Measurements from ENCODE around the gene MALRD1.

MALRD1 gene

DNA sequence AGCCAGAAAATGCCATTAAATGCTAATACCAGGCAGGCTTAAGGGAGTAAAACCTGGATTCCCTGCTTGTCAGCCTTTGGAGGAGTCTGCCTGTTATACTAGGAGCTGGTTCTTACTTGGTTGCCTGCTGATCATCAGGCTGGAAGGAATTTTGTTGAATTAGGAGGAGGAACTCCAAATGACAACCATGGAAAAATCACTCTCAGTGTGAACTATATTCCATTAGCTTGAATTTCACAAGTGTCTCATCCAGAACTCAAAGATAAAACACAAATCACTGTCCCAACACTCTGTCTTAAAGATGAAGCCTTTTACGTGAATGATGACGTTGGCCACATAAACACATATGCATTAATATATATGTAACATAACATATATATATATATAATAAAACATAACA lies 528.8 kb downstream of the MALRD1 start:
- no peak for DNase-seq (ENCODE audit: low read depth)

DNA sequence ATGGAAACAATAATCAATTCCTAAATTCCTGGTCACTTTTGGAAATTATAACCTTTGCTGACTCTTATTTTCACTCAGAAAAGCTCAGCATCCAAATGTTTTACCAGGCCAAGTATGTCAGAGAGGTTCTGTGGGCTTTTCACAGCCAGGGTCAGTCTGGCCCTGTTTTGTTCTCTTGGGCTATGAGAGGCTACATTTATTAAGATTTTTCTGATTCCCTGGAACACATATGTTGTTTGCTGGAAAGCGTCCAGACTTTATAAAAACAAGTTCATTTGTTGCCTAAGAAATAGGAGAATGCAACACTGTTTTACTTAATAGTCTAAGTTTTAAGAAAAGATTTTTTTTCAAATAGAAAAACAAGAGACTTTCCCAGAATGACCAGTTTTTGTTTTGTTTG lies 529.2 kb downstream of the MALRD1 start:
- no peak for DNase-seq (ENCODE audit: low read depth)

DNA sequence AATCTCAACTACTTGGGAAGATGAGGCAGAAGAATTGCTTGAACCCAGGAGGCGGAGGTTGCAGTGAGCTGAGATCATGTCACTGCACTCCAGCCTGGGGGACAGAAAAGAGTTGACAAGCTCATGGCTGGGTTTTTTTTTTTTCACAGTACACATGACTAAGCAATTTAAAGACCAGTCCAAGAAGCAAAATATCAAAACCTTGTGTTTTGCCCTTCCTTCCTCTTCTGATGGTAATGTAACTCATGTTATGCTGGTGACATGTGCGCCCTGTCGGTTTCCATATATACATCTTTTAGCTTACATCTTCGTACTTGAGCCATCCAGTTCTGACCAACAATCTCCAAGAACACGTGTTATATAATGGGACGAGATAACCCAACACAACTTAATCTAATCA lies 530.0 kb downstream of the MALRD1 start:
- DNase-seq (ENCODE audit: low read depth), result no peak

GRCh38 chr10:19579761-19580545 lies 531.4 kb downstream of the MALRD1 start:
- DNase-seq (ENCODE audit: low read depth), result no peak

DNA sequence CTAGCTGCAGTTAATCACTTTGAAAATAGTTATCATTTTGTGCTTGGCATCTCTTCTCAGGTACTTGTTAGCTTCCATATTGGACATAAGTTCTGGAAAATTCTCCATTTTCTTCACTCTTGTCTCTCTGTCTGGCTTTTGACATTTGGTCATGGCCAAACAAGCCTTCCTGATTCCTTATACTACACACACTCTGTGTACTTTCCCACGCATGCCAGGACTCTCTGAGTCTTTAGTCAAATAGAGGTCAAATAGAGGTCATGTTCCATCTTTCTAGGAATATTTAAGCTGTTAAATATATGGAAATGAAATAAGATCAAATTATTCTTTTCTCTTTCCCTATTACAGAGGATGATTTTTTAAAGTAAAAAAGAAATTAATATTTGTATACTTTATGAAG lies 532.1 kb downstream of the MALRD1 start:
- no peak for DNase-seq (ENCODE audit: low read depth)

DNA sequence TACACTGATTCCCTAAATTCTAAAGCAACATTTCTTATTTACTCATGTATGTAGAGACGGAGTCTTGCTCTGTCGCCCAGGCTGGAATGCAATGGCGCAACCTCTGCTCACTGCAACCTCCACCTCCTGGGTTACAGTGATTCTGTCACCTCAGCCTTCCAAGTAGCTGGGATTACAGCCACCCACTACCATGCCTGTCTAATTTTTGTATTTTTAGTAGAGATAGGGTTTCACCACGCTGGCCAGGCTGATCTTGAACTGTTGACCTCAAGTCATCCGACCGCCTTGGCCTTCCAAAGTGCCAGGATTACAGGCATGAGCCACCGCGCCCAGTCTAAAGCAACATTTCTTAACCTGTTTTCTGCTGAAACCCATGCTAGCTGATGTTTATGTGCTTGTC lies 540.0 kb downstream of the MALRD1 start:
- no peak for DNase-seq (ENCODE audit: low read depth)

- DNase-seq (ENCODE audit: low read depth), result no peak
Measured at GRCh38 chr10:19592276-19592675, 543.7 kb downstream of the MALRD1 start.

GRCh38 chr10:19595212-19595845 lies 546.7 kb downstream of the MALRD1 start:
- DNase-seq (ENCODE audit: low read depth), result no peak

- DNase-seq (ENCODE audit: low read depth), result no peak
Measured at GRCh38 chr10:19605806-19606205, 557.2 kb downstream of the MALRD1 start.

DNA sequence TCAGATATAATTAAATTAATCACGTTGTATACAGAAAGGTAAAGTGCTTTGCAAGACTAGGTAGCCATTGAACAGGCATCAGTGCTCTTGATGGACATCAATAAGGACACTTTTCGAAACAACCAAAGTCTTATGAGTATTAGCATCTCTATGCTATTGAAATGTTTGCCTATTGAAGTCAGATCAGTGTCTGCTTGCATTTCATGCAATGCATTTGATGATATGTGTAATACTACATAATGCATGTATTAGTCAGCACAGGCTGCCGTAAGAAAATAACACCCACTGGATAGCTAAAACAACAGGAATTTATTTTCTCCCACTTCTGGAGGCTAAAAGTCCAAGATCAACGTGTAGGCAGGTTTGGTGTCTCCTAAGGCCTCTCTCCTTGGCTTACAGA lies 558.4 kb downstream of the MALRD1 start:
- DNase-seq (ENCODE audit: low read depth), result no peak

DNA sequence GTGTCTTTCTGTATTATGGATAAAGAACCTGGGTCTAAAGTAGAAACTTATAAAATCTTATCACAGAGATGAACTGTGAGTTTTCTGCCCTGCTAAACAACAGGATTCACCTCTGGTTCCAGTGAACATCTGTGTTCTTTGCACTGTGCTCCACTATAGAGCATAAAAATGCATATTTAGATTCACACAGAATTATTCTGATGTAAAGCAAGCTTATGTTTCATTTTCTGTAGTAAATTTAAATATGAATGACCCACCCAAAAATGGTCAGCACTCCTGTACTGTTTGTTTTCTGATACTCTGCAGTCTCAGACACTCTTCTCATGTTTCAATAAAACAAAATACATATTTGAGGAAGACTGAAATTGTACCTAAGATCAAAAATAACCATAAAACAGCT lies 563.2 kb downstream of the MALRD1 start:
- no peak for DNase-seq (ENCODE audit: low read depth)

DNA sequence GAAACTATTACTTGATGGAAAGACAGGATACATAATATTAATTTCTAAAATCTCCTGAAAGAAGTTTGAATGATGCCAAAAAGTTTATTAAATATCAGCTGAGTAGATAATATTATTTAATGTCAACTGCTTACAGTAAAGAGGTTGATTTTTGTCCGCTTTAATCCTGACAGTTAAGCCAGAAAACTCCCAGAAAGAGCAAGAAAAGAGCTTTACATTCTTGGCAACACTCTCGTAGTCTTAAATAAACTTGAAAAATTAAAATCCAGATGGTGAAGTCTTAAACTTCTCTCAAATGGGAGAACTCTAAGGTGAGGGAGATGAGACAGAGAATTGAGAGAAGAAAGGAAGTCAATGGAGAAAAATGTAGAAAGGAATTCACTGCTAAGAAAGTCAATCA lies 568.4 kb downstream of the MALRD1 start:
- DNase-seq (ENCODE audit: low read depth), result no peak

DNA sequence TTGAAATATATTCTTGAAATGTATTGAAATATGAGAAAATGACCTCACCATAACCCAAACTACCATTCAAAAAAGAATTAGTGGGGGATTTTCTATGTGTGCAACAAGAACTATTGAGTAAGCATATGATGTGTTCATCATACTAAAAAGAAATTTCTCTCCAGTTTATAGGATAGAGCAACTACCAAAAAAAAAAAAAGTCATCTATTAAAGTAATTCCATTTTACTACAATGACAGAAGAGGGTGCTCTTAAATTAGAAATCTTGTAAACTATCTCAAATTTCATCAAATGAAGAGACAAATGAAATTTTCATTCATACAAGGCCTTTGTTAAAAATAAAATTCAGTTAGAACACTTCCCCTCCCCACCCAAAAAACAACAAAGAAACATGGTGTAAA lies 572.2 kb downstream of the MALRD1 start:
- DNase-seq (ENCODE audit: low read depth), result no peak

DNA sequence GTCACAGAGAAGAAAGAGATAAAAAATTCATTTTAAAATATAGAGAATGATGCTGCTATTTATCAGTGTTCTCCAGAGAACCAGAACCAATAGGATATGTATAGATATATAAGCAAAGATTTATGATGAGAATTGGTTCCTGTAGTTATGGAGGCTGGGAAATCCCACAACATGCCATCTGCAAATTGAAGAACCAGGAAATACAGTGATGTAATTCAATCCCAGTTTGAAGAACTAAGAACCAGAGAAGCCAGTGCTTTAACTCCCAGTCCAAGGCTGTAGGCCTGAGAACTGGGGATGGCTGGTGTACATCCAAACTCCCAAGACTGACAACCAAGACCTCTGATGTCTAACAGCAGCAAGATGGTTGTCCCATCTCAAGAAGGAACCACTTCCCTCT lies 574.7 kb downstream of the MALRD1 start:
- DNase-seq (ENCODE audit: low read depth), result no peak

DNA sequence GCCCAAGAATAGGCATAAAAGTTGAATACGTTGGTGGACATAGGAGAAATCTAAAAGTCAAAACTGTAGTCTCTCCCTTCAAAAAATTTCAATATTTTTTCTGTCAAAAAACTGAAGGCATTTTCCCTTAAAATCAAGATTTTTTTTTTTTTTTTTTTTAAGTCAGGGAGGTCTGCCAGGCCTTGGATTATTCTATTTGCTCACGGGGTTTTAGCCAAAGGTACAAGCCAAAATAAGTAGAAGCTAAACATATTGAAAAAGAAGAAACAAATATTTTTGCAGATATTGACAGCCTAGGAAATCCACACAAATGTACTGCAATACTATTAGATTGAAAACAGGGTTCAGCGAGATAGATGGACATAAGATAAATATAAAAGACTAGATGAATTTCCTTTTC lies 577.6 kb downstream of the MALRD1 start:
- no peak for DNase-seq (ENCODE audit: low read depth)

DNA sequence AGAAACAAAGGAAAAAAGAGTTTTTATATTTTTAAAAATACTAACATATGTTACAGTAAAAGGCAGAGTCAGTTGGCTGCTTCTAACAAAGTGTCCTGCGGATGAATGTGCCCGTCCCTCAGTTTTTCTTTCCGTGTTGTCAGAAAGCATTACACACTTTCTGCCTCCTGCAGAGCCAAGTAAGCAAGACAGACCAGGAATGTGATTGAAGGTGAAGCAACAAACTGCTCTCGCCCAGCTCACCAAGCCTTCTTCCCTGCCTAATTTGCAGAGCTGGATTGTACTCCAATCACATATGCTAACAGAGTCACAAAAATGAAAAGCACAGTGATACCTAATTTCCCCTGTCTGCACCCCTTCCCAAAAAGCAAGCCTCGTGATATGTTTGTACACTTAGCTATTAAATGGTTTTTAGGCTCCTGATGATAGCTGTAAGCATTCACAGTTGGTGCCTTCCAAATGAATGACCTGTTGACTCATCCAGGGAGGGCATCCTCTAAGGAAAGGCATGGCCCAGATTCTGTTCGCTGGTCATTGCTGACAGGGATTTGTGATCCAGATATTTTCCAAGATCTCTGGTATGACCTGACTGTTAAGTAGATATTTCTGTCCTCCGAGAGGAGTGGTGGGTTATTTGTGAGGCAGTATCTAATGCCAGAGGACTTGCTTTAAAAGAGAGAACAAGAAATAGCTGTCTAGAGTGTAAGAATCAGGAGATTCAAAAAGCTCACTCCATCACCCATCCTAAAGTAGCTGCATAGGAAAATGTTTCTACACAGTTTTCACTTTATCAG lies 580.4 kb downstream of the MALRD1 start:
- no peak for DNase-seq (ENCODE audit: low read depth)

DNA sequence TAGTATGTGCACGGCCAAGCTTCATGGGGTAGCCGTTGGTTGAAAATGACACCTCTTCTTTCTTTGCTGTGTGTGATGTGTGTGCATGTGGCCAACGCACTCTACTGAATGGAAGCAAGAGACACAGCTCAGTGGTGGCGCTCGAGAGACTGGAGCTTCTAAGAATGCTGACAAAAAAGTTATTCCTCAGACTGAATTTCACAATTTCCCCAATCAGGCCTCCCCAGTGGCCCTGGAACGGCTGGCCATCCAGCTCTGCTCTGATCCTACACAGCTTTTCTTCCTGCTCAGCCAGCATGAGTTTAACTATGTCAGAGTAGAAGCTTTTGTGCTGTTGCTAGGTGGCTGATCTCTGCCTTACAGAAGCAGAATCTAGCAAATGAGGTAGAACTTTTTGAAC lies 581.0 kb downstream of the MALRD1 start:
- DNase-seq (ENCODE audit: low read depth), result no peak

DNA sequence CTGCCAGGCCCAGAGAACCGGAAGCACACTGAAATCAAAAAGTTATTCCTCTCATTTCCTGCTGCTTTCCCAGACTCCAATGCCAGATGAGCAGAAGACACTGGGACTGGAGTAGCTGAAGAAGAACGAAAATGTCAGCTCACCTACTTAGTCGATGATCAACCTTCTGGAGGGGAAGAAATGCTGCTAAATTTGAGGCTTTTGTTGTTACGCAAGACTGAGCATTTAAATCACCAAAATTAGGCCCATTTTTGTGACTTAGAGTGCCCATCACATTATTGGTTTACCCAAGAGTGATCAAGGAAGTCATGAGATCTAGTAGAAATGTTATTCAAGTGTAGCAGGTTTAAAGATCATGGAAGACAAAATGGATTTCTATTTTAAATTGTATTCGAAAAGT lies 585.6 kb downstream of the MALRD1 start:
- no peak for DNase-seq (ENCODE audit: low read depth)

GRCh38 chr10:19638182-19638895 lies 589.7 kb downstream of the MALRD1 start:
- DNase-seq (ENCODE audit: low read depth), result peak; percentile 72

GRCh38 chr10:19638896-19639233 lies 590.3 kb downstream of the MALRD1 start:
- no peak for DNase-seq (ENCODE audit: low read depth)

- DNase-seq (ENCODE audit: low read depth), result no peak
Measured at GRCh38 chr10:19640566-19641263, 592.1 kb downstream of the MALRD1 start.

- peak; percentile 40 for DNase-seq (ENCODE audit: low read depth)
Measured at GRCh38 chr10:19651549-19651948, 602.9 kb downstream of the MALRD1 start.

Measured in GM04503 (cell line).